GM18909 (cell line): Measurements from ENCODE around the gene PTPN5.

Experiments used
- ATAC-seq: cut with Tn5 transposase; IDR thresholded peaks from one replicate; pipeline ENCODE4 v1.9.1; 2021; ENCODE audit warnings: mild to moderate bottlenecking; ENCODE audit not compliant: unreplicated experiment, poor library complexity

Gene PTPN5

GRCh38 chr11:18743900-18744514 is 47.6 kb downstream of the PTPN5 start:
- no peak for ATAC-seq

- no peak for ATAC-seq
Observed at GRCh38 chr11:18743365-18743764, 48.2 kb downstream of the PTPN5 start.

- no peak for ATAC-seq
Observed at GRCh38 chr11:18741783-18742182, 49.8 kb downstream of the PTPN5 start.

- ATAC-seq, result no peak
Observed at GRCh38 chr11:18739685-18740084, 51.9 kb downstream of the PTPN5 start.

- no peak for ATAC-seq
Observed at GRCh38 chr11:18737642-18738041, 54.0 kb downstream of the PTPN5 start.

GRCh38 chr11:18736590-18737148 is 54.9 kb downstream of the PTPN5 start:
- no peak for ATAC-seq

- no peak for ATAC-seq
Observed at GRCh38 chr11:18733202-18733601, 58.4 kb downstream of the PTPN5 start.

GRCh38 chr11:18731949-18732821 is 59.4 kb downstream of the PTPN5 start:
- peak; percentile 50 for ATAC-seq

GRCh38 chr11:18731441-18731840 is 60.2 kb downstream of the PTPN5 start:
- ATAC-seq, result peak; percentile 17

- ATAC-seq, result no peak
Observed at GRCh38 chr11:18730020-18730419, 61.6 kb downstream of the PTPN5 start.

GRCh38 chr11:18729426-18729825 is 62.2 kb downstream of the PTPN5 start:
- ATAC-seq, result no peak

GRCh38 chr11:18728658-18729057 is 62.9 kb downstream of the PTPN5 start:
- no peak for ATAC-seq

GRCh38 chr11:18727479-18728236 is 63.9 kb downstream of the PTPN5 start:
- ATAC-seq, result peak; percentile 57

GRCh38 chr11:18726040-18726439 is 65.6 kb downstream of the PTPN5 start, which contains the start of gene IGSF22:
IGSF22 (minus strand) TSS chr11:18726188; CDS start chr11:18724236, 1,952 bp downstream.
- no peak for ATAC-seq

- no peak for ATAC-seq
Observed at GRCh38 chr11:18723991-18724390, 67.6 kb downstream of the PTPN5 start.

GRCh38 chr11:18722293-18722637 is 69.3 kb downstream of the PTPN5 start:
- peak; percentile 6 for ATAC-seq

- peak; percentile 72 for ATAC-seq
Observed at GRCh38 chr11:18721561-18722292, 69.9 kb downstream of the PTPN5 start.

GRCh38 chr11:18720808-18721560 is 70.6 kb downstream of the PTPN5 start:
- ATAC-seq, result peak; percentile 79

GRCh38 chr11:18720091-18720807 is 71.3 kb downstream of the PTPN5 start:
- ATAC-seq, result no peak
